ENCODE data around the gene AZIN2. TPM values are rescaled to one million over a fixed set of nuclear protein-coding genes. Genes with fewer than 3 reads are reported as not detected.

The AZIN2 gene
- polyA plus RNA-seq, 1 experiment = 6.4 TPM

DNA sequence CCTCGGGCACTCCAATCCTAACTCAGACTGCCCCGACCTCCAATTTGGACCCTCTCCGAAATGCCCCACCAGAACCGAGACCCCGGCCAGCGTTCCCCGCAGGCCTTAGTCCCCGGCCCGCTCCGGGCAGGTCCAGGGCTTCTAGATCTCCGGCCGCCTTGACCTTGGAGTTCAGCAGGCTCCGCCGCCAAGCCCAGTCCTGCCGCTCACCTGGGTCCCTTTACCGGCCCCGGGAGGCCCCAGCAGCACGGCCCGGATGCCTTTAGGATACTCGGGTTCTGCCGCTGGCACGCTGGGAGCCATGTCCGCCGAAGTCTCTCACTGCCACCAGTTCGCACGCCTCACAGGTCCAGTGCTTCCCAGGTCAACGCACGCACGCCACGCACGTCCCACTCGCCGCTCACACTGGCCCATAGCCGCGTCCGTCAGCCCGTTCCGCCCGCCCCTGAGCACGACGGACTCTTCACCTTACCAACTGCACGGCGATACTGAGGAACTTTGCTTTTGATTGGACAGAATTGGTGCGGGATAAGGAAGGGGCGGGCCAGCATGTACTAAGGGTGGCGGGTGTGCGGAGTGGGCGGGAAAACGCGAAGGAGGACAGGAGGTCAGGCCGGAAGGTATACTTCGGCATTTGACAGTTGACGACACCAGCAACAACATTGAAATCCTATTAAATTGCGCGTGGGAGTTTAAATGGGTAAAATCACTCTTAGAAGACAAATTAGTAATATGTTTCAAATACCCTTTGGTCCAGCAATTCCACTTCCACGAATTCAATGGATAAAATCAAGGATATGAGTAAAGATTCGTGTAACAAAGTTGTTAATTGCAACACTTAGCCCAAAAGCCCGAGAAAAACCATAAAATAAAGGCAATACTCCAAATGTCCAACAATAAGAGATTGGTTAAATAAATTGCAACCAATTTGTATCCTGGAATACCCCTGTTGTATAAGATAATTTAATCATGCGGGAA, 44.1 kb upstream of the AZIN2 start, which contains the start of gene AK2:
Gene AK2, minus strand, starts transcription at position 358 of the 978 bp plus-strand sequence. Its CDS starts 55 bp downstream, at position 303.
- POLR2A ChIA-PET = interaction anchor here (0.6 kb wide), 2 partner anchors 48 to 52 kb away, joined by 3 read pairs; no protein-coding TSS in a partner anchor

DNA sequence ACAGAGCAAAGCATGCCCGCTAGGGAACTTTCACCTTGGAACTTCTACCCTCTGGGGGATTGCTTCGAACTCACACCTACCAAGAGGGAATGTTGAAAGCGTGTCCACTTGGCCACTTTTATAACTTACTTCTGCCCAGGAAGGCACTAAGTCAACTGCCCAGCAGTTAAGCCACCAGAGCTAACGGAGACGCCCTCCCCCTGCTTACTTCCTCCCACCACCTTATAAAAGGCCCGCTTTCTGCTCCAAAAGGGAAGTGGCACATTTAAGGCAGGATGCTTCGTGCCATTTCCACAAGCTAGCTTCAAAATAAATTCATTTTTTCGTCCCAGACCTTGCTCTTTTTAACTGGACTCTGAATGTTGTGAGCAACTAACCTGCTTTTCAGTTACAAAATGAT, 41.1 kb upstream of the AZIN2 start:
- TF ChIP-seq, protein P1, sequence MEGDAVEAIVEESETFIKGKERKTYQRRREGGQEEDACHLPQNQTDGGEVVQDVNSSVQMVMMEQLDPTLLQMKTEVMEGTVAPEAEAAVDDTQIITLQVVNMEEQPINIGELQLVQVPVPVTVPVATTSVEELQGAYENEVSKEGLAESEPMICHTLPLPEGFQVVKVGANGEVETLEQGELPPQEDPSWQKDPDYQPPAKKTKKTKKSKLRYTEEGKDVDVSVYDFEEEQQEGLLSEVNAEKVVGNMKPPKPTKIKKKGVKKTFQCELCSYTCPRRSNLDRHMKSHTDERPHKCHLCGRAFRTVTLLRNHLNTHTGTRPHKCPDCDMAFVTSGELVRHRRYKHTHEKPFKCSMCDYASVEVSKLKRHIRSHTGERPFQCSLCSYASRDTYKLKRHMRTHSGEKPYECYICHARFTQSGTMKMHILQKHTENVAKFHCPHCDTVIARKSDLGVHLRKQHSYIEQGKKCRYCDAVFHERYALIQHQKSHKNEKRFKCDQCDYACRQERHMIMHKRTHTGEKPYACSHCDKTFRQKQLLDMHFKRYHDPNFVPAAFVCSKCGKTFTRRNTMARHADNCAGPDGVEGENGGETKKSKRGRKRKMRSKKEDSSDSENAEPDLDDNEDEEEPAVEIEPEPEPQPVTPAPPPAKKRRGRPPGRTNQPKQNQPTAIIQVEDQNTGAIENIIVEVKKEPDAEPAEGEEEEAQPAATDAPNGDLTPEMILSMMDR (IDR thresholded peaks at IDR 0.05; ENCODE audit: insufficient read depth, low read depth, low read length) = no peak
- Histone ChIP-seq H3K27me3 (ENCODE audit: control insufficient read depth, insufficient read depth, low read length) (no peaks in the 10 kb centered on the region), H3K4me3 (ENCODE audit: low read depth, low read length) (no peak overlapping the region), H3K36me3 (ENCODE audit: control insufficient read depth, insufficient read depth, low read length) (no peaks in the 10 kb centered on the region)
- CTCF ChIA-PET = interaction anchor here (1.4 kb wide), 1 partner anchor 15 kb away, joined by 5 read pairs; no protein-coding TSS in a partner anchor
- POLR2A ChIA-PET = no interaction called here
- no peak for DNase-seq (ENCODE audit: low read depth)

More for the DNA sequence above, 44.1 kb upstream of the AZIN2 start, which contains the start of gene AK2:
- peak; percentile 93 for DNase-seq (ENCODE audit: low read depth)
- no peaks in the 10 kb centered on the region for H3K36me3 ChIP-seq (ENCODE audit: control insufficient read depth, insufficient read depth, low read length)
- TF ChIP-seq, protein P1 (IDR thresholded peaks at IDR 0.05; ENCODE audit: insufficient read depth, low read depth, low read length) = no peak
- no peaks in the 10 kb centered on the region for H3K27me3 ChIP-seq (ENCODE audit: control insufficient read depth, insufficient read depth, low read length)
- CTCF ChIA-PET = no interaction called here
- peak within 1 kb of the TSS; percentile 93 for H3K4me3 ChIP-seq (ENCODE audit: low read depth, low read length)

DNA sequence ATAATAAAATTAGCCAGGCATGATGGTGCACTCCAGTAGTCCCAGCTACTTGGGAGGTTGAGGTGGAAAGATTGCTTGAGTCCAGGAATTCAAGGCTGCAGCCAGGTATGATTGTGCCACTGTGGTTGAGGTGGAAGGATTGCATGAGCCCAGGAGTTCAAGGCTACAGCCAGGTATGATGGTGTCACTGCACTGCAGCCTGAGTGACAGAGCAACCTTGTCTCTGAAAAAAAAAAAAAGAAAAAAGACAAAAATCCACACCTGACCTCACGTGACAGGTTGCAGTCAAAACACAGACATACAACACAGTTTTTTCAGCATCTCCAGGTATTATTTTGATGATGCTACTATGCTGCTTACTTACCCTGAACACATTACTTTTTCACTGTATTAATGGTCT, 39.9 kb upstream of the AZIN2 start:
- no peak for DNase-seq (ENCODE audit: low read depth)
- no peaks in the 10 kb centered on the region; the same call in 1 of the 2 replicates for H3K27me3 ChIP-seq (ENCODE audit: control insufficient read depth, insufficient read depth, low read length)
- H3K36me3 ChIP-seq (ENCODE audit: control insufficient read depth, insufficient read depth, low read length) = no peaks in the 10 kb centered on the region
- CTCF ChIA-PET = interaction anchor here (1.4 kb wide), 1 partner anchor 14 kb away, joined by 5 read pairs; no protein-coding TSS in a partner anchor
- POLR2A ChIA-PET = no interaction called here
- no peak overlapping the region for H3K4me3 ChIP-seq (ENCODE audit: low read depth, low read length)
- TF ChIP-seq, protein P1 (IDR thresholded peaks at IDR 0.05; ENCODE audit: insufficient read depth, low read depth, low read length) = no peak

DNA sequence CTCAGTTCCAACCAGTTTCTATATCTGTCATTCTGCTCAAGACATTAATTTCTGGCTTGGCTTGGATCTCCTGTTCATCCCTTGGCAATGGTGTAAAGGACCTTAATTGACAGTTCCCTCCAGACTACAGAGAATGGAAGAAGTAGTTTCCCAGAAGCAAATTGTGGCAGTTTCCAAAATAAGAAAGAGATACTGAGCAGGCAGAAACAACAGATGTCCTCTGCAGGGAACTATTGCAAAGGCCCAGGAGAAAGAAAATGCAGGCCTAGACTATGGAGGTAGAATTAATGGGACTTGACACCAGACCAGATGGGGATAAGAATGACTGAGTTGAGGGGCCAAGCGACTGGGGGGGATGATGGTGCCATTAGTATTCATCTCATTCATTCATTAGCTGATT, 38.1 kb upstream of the AZIN2 start:
- TF ChIP-seq, protein P1 (IDR thresholded peaks at IDR 0.05; ENCODE audit: insufficient read depth, low read depth, low read length) = no peak
- CTCF ChIA-PET = interaction anchor here (0.6 kb wide), 1 partner anchor 73 kb away, joined by 3 read pairs; no protein-coding TSS in a partner anchor
- no peak for DNase-seq (ENCODE audit: low read depth)
- H3K27me3 ChIP-seq (ENCODE audit: control insufficient read depth, insufficient read depth, low read length) = no peaks in the 10 kb centered on the region; the same call in 1 of the 2 replicates
- POLR2A ChIA-PET = no interaction called here
- H3K4me3 ChIP-seq (ENCODE audit: low read depth, low read length) = no peak overlapping the region
- H3K36me3 ChIP-seq (ENCODE audit: control insufficient read depth, insufficient read depth, low read length) = no peaks in the 10 kb centered on the region

All from BJ (cell line).